ENCODE results near the gene HINT2. TPM values are rescaled to one million over a fixed set of nuclear protein-coding genes. Genes with fewer than 3 reads are reported as not detected.

HINT2 gene
- total RNA-seq: 10 to 100 TPM; 19.8 to 49.7 (median 40.6) TPM

DNA sequence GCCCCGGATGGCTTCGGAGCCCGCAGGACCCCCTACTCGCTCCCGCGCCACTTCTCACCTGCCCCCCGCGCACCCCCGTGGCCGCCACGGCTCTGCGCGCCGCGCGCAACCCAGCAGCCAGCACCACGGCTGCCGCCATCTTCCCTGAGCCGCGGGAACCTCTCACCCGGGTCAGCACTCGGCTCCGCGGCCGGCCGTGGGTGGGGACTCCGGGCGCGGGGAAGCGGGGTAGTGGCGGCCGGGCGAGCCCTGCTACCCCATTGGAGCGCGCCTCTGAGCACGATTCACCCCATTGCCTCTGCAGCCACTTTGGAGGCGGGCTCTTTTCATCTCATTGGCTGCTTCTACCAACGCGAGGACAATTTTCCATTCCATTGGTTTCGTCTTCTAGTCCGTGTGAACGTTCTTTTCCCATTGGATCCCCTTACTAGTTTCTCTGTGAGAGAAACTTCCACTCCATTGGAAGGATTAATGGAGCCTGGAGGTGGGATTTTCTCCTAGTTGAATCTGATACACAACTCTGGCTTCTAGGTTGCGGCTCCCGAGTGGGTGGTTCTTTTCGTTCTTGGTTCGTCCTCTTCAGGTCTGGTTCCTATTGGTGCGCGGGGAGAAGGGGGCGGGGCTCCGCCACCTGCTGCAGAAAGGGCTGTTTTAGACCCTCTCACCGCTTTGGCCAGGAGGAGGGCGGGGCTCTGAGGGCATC, at the start of gene HINT2:
HINT2 (minus strand) TSS at position 202 of the 703 bp plus-strand sequence; CDS start at position 139, 63 bp downstream.
- no peak for TF ChIP-seq CTCF (IDR thresholded peaks at IDR 0.05)
- peak; percentile 94 for DNase-seq (ENCODE audit: low spot score)
- ATAC-seq (ENCODE audit: low FRiP score): peak; percentile 96

DNA sequence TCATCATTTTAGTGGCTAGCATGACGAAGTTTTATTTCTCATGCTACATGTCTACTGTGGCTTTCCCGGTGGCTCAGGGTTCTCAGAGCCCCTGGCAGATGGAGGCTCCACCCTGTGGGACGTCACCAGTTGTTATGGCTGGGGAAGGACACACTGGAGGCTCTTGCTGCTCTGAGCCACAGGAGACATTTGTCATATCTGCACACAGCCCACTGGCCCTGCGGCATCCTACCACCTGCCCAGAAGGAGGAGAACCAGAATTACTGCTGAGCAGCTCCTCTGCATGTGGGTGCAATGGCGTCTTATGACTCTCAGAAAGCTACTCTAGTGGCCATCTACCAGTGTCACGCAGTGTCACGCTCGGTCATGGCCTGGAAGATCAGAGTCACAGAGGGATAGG, 48.7 kb upstream of the HINT2 start:
- no peak for DNase-seq (ENCODE audit: low spot score)
- TF ChIP-seq CTCF (IDR thresholded peaks at IDR 0.05): no peak

GRCh38 chr9:35862328-35862727, 47.5 kb upstream of the HINT2 start:
- ATAC-seq (ENCODE audit: low FRiP score) (no peak), DNase-seq (ENCODE audit: low spot score) (no peak)
- no peak for TF ChIP-seq CTCF (IDR thresholded peaks at IDR 0.05)

More for the DNA sequence above, 48.7 kb upstream of the HINT2 start:
- no peak for ATAC-seq (ENCODE audit: low FRiP score)

GRCh38 chr9:35861161-35861897, 46.5 kb upstream of the HINT2 start:
- ATAC-seq (ENCODE audit: low FRiP score) (no peak), DNase-seq (ENCODE audit: low spot score) (no peak)
- TF ChIP-seq CTCF (IDR thresholded peaks at IDR 0.05): no peak

GRCh38 chr9:35859990-35860339, 45.1 kb upstream of the HINT2 start:
- DNase-seq (ENCODE audit: low spot score) (no peak), ATAC-seq (ENCODE audit: low FRiP score) (no peak)
- no peak for TF ChIP-seq CTCF (IDR thresholded peaks at IDR 0.05)

DNA sequence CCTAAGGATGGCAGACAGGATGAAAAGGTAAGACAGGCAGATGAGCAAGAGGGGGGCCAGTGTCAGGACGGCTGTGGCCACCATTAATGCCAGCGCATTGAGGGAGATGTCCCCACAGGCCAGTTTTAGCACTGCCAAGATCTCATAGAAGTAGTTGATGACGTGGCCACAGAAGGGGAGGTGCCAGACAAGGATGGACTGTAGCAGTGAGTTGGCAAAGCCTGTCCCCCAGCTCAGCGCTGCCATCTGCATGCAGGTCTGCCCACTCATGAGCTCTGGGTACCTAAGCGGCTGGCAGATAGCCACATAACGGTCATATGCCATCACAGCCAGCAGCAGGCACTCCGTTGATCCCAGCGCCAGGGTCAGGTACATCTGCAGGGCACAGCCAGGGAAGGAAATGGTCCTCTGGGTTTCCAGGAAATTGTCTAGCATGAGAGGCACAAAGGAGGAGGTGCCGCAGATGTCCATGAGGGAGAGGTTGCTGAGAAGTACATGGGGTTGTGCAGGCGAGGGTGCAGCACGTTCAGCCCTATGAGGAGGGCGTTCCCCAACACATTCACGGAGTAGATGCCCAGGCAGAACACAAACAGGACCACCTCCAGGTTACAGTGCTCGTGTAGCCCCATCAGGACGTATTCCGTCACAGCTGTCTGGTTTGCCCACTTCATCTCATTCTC, 44.6 kb upstream of the HINT2 start:
- TF ChIP-seq CTCF (IDR thresholded peaks at IDR 0.05): no peak
- ATAC-seq (ENCODE audit: low FRiP score): no peak
- no peak for DNase-seq (ENCODE audit: low spot score)
